ENCODE measurements around the gene RAN.
"Not testable (repeated sequence)": the region's sequence is repeated elsewhere in the genome, so short reads cannot be mapped to it uniquely, and the experiment has no call there.

RAN gene

GRCh38 chr12:130862161-130862560 lies 9.7 kb upstream of the RAN start:
- in situ Hi-C loops (cut with MboI; ENCODE audit: low pct_unique_long_range_greater_than_20kb, low sequenced_read_pairs, unreplicated experiment): no loop called here
- TF ChIP-seq CTCF (IDR thresholded peaks at IDR 0.05; ENCODE audit: extremely low read depth, insufficient read depth, missing control alignments): no peak
- no peak for DNase-seq (ENCODE audit: low spot score)

GRCh38 chr12:130862771-130863170 lies 9.1 kb upstream of the RAN start:
- in situ Hi-C loops (cut with MboI; ENCODE audit: low pct_unique_long_range_greater_than_20kb, low sequenced_read_pairs, unreplicated experiment); DNase-seq (ENCODE audit: low spot score): not testable (repeated sequence)

GRCh38 chr12:130863298-130863697 lies 8.6 kb upstream of the RAN start:
- no peak for DNase-seq (ENCODE audit: low spot score)
- no peak for TF ChIP-seq CTCF (IDR thresholded peaks at IDR 0.05; ENCODE audit: extremely low read depth, insufficient read depth, missing control alignments)
- in situ Hi-C loops (cut with MboI; ENCODE audit: low pct_unique_long_range_greater_than_20kb, low sequenced_read_pairs, unreplicated experiment): no loop called here

- in situ Hi-C loops (cut with MboI; ENCODE audit: low pct_unique_long_range_greater_than_20kb, low sequenced_read_pairs, unreplicated experiment): no loop called here
- no peak for TF ChIP-seq CTCF (IDR thresholded peaks at IDR 0.05; ENCODE audit: extremely low read depth, insufficient read depth, missing control alignments)
- no peak for DNase-seq (ENCODE audit: low spot score)
Measured at GRCh38 chr12:130868412-130868811, 3.5 kb upstream of the RAN start.

GRCh38 chr12:130870442-130871285 lies 1.2 kb upstream of the RAN start:
- in situ Hi-C loops (cut with MboI; ENCODE audit: low pct_unique_long_range_greater_than_20kb, low sequenced_read_pairs, unreplicated experiment): no loop called here
- TF ChIP-seq CTCF (IDR thresholded peaks at IDR 0.05; ENCODE audit: extremely low read depth, insufficient read depth, missing control alignments): peak; percentile 61
- peak; percentile 83 for DNase-seq (ENCODE audit: low spot score)

- peak; percentile 73 for DNase-seq (ENCODE audit: low spot score)
- in situ Hi-C loops (cut with MboI; ENCODE audit: low pct_unique_long_range_greater_than_20kb, low sequenced_read_pairs, unreplicated experiment): no loop called here
- no peak for TF ChIP-seq CTCF (IDR thresholded peaks at IDR 0.05; ENCODE audit: extremely low read depth, insufficient read depth, missing control alignments)
Measured at GRCh38 chr12:130872179-130873096, 572 bp downstream of the RAN start.
